HUES64 (cell line): Measurements from ENCODE around the gene KCTD7.
A peak's percentile ranks its signal among the peaks of the same experiment; 100 is the strongest.
"Not testable (repeated sequence)": the region's sequence is repeated elsewhere in the genome, so short reads cannot be mapped to it uniquely, and the experiment has no call there.

Experiments
- H3K27ac ChIP-seq: 2 replicates; pipeline ENCODE4 v1.7.0; 2013; ENCODE audit warnings: low read depth, low read length, inconsistent platforms
- H3K27me3 ChIP-seq: 2 replicates; pipeline ENCODE4 v1.6.1; 2013; ENCODE audit warnings: mild to moderate bottlenecking, low read length; ENCODE audit not compliant: insufficient read depth
- H3K36me3 ChIP-seq: 2 replicates; pipeline ENCODE4 v1.6.1; 2013; ENCODE audit warnings: mild to moderate bottlenecking, low read length; ENCODE audit not compliant: insufficient read depth
- H3K4me1 ChIP-seq: 2 replicates; pipeline ENCODE4 v1.6.1; 2013; ENCODE audit warnings: mild to moderate bottlenecking, low read length, moderate library complexity; ENCODE audit not compliant: insufficient read depth
- H3K4me3 ChIP-seq: 2 replicates; pipeline ENCODE4 v1.5.1; 2013; ENCODE audit warnings: mild to moderate bottlenecking, low read length, moderate library complexity
- H3K9ac ChIP-seq: 2 replicates; pipeline ENCODE4 v1.6.1; 2013; ENCODE audit warnings: mild to moderate bottlenecking, low read depth, low read length
- H3K9me3 ChIP-seq: 2 replicates; pipeline ENCODE4 v1.6.1; 2013; ENCODE audit warnings: low read depth, low read length; ENCODE audit not compliant: insufficient read depth
- WGBS: fragments of 150-250, 120-280 bp; methylation state at CpG from one replicate; pipeline ENCODE4 v1.1.7; 2013; ENCODE audit warnings: missing lambda C conversion rate; 5-methylcytosine and 5-hydroxymethylcytosine counted together

Gene KCTD7

DNA sequence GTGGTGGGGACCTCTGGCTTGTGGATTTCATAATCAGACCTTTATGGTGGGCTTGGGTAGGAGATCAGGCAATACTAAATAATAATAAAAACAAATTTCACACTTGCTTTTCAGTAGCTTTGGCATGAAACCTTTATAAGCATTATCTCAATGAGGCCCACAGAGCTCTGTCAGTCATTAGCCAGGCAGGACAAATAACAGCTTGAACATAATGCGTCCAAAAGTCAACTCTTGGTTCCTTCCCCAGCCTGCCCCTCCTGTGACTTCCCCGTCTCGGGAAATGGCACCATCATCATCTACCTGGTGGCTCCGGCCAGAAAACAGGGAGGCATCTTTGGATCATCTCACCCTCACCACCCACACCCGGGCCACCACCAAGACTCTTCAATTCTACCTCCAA lies 40.8 kb downstream of the KCTD7 start:
- H3K9me3 ChIP-seq: no peaks in the 10 kb centered on the region

DNA sequence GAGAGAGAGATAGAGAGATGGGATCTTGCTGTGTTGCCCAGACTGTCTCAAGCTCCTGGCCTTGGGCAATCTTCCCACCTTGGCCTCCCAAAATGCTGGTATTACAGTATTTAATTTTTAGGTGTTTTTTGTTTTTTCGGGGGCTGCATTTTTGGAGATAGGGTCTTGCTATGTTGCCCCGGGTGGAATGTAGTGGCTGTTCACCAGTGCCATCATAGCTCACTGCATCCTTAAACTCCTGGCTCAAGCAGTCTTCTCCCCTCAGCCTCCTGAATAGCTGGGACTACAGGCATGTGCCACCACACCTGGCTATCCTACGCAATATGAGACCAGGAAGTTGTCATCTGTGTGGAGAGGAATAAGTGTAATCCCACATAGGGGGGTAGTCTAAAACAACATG lies 42.4 kb downstream of the KCTD7 start:
- no peak overlapping the region for H3K4me3 ChIP-seq
- 95% methylated on average over 3 of the region's 3 CpGs for WGBS
- H3K36me3 ChIP-seq: no peaks in the 10 kb centered on the region
- no peaks in the 10 kb centered on the region for H3K4me1 ChIP-seq
- no peaks in the 10 kb centered on the region for H3K27me3 ChIP-seq
- no peaks in the 10 kb centered on the region for H3K9me3 ChIP-seq
- no peak overlapping the region for H3K9ac ChIP-seq
- H3K27ac ChIP-seq: no peak overlapping the region

More for the DNA sequence above, 40.8 kb downstream of the KCTD7 start:
- Histone ChIP-seq H3K9ac (no peak overlapping the region), H3K27ac (no peak overlapping the region), H3K4me1 (no peaks in the 10 kb centered on the region), H3K4me3 (no peak overlapping the region), H3K36me3 (no peaks in the 10 kb centered on the region), H3K27me3 (no peaks in the 10 kb centered on the region)
- 95% methylated on average over 5 of the region's 5 CpGs for WGBS

DNA sequence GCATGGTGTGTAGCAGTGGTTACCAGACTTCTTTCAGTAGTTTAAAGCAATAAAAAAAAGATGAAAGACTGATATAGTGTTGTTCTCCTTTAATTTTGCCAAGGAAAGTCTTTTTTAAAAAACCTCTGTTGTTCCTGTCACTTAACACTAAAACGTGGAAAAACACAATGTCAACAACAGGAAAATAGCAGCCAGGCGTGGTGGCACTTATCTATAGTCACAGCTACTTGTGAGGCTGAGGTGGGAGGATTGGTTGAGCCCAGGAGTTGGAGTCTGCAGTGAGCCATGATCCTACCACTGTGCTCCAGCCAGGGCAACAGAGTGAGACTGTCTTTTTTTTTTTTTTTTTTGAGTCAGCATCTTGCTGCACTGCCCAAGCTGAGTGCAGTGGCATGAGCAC lies 42.8 kb downstream of the KCTD7 start:
- not testable (repeated sequence) for H3K4me1 ChIP-seq, H3K9me3 ChIP-seq, H3K36me3 ChIP-seq, H3K4me3 ChIP-seq, H3K27ac ChIP-seq, H3K27me3 ChIP-seq, H3K9ac ChIP-seq
- 74% methylated on average over 2 of the region's 2 CpGs for WGBS

DNA sequence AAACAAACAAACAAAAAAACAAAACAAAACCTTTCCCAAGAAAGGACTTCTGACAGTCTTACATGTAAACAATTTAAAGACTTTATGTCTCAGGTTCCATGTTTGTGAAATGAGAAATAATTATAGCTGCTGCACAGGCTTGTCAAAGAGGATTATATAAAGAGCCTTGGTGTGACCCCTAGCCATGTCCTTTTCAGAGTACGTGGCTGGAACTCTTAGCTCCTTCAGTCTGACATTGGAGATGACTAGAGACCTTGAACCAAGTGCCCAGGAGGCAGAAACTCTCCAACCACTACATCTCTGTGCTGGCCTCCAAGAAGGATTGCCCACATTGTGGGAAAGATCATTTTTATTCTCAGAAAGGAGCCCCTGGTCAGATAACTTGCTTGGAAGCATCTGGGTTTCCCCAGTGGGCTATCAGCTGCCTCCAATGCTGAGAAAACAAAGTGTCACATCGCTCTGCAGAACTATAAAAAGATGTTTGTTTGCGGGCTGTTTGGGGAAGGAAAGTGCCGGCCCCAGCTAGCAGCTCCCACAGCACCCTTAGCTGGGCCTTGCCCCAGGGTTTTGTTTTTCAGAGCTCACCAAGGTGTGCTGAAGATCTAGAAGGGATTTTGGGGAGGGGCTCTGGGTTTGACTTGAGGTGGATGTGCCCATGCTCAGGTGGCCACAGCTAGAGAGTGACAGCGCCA lies 43.9 kb downstream of the KCTD7 start:
- not testable (repeated sequence) for H3K36me3 ChIP-seq, H3K27ac ChIP-seq, H3K9ac ChIP-seq, H3K9me3 ChIP-seq, H3K4me1 ChIP-seq, H3K4me3 ChIP-seq, H3K27me3 ChIP-seq
- 100% methylated on average over 1 of the region's 5 CpGs for WGBS

DNA sequence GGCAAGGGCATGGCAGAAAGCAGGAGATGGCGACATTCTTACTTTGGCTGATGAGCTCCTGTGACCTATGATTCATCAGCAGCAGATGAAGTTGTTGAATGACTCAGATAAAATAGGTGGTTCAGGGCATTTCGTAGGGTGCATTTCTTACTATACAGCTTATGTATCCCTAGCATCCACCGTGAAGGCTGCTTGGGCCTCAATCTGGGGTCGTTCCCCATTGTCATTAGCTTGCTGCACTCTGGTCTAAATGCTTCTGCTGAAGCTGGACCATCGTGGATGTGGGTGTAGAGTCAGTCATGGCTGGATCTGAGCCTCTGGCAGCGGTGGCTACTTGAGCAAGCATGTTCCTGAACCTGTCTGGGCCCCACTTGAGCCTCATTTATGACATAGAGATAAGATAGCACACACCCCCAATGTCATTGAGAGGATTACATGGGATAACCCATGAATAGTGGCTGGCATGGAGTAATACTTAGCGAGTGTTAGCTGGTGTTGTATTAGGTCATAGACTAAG lies 44.5 kb downstream of the KCTD7 start:
- not testable (repeated sequence) for H3K9ac ChIP-seq, H3K9me3 ChIP-seq, H3K4me3 ChIP-seq, H3K27ac ChIP-seq, H3K4me1 ChIP-seq, H3K36me3 ChIP-seq, H3K27me3 ChIP-seq
- WGBS: 90% methylated on average over 5 of the region's 7 CpGs

DNA sequence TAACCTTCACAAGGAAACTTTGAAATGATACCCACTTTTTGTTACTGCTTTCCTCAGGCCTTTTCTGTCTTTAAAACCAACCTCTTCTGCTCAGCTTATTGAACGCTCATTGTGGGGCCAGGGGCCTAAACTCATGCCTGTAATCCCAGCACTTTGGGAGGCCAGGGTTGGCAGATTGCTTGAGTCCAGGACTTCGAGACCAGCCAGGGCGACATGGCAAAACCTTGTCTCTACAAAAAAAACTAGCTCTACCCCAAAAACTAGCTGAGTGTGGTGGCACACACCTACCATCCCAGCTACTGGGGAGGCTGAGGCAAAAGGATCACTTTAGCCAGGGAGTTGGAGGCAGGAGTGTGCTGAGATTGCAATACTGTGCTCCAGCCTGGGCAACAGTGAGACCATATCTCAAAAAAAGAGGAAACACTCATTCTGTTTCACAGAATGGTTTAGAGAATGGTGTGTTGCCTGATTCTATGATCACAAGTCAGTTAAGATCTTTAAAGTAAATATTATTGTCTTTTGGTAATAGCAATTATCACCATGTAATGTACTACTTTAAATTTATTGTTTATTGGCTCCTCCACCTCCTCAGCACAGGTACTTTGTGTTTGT lies 51.1 kb downstream of the KCTD7 start:
- Histone ChIP-seq H3K9me3 (no peaks in the 10 kb centered on the region), H3K27me3 (no peaks in the 10 kb centered on the region), H3K4me3 (no peak overlapping the region), H3K4me1 (no peaks in the 10 kb centered on the region), H3K27ac (no peak overlapping the region), H3K36me3 (no peaks in the 10 kb centered on the region), H3K9ac (no peak overlapping the region)
- WGBS: 90% methylated on average over 3 of the region's 3 CpGs

DNA sequence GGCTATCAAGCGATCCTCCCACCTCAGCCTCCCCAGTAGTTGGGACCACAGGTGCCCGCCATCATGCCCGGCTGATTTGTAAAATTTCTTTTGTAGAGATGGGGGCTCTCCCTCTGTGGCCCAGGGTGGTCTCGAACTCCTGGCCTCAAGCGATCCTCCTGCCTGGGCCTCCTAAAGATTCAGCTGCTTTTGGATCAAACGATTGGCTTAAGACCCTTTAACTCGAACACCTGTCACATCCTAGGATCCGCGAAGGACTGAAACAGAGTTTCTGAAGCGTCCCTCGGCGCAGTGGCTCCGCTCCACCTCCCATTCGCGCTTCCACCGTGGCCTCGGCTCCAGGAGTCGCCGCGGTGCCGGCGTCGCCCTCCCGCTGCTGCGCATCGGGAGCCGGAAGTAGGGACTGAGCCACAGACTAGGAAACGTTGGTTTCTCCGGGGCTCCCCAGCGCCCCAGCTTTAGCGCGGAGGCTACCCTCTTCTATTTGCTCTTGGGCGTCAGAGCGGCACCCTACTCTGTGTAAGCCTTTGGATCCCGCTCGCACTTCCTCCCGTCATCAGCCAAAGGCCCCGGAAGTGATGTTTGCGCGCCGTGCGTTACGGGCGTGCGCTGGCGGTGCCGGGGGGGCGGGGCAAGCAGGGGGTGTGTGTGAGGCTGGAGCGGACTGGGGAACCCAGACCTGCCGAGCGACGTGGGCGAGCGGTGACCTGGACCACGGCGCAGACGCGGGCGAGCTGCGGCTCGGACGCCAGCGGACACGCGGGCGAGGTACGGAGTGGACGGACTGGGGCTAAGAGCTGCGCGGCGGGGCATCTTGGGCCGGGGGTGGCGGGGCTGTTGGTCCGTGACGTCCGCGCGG lies 53.0 kb downstream of the KCTD7 start:
- Histone ChIP-seq H3K36me3 (no peaks in the 10 kb centered on the region), H3K9me3 (no peaks in the 10 kb centered on the region), H3K27me3 (no peaks in the 10 kb centered on the region), H3K9ac (peak overlapping the region; percentile 74), H3K4me1 (no peaks in the 10 kb centered on the region), H3K27ac (peak overlapping the region; percentile 95), H3K4me3 (peak overlapping the region; percentile 77)
- 4% methylated on average over 78 of the region's 78 CpGs for WGBS

DNA sequence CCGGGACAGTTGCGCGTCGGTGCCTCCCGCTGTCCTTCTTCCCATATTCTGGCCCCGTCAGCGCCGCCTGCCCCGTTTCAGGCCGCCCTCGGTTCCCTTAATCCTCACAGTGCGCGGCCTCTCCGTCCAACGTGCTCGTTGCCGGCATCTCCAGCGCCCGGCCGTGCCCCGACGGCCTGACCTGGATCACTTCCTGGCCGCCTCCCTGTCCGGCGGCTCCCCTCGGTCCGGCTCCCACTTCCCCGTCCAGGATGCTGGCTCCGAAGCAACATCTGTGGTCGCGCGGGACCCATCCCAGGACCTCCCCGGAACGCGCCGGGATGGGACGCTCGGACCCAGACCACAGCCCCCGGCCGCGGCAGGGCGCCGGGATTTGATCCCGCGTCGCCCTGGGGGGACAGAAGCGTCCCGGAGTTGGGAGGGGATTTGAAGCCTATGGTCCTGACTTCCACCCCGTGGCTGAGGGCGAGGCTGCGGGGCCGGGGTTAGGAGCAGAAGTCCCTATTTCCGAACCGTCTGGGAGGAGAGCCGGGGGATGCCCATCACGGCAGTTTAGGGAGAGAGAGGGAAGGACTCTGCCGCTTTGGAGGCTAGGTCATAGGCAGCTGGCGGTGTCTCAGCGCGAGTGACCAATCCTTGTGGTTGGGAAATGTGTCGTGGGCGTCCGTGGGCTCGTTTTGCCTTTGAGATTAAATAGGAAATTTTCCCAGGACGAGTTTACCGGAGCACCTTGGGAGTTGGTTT lies 53.8 kb downstream of the KCTD7 start:
- H3K9ac ChIP-seq: peak overlapping the region; percentile 74
- no peaks in the 10 kb centered on the region for H3K27me3 ChIP-seq
- H3K4me1 ChIP-seq: no peaks in the 10 kb centered on the region
- H3K27ac ChIP-seq: peak overlapping the region; percentile 95
- 4% methylated on average over 66 of the region's 66 CpGs for WGBS
- no peaks in the 10 kb centered on the region for H3K36me3 ChIP-seq
- peak overlapping the region; percentile 77 for H3K4me3 ChIP-seq
- no peaks in the 10 kb centered on the region for H3K9me3 ChIP-seq

DNA sequence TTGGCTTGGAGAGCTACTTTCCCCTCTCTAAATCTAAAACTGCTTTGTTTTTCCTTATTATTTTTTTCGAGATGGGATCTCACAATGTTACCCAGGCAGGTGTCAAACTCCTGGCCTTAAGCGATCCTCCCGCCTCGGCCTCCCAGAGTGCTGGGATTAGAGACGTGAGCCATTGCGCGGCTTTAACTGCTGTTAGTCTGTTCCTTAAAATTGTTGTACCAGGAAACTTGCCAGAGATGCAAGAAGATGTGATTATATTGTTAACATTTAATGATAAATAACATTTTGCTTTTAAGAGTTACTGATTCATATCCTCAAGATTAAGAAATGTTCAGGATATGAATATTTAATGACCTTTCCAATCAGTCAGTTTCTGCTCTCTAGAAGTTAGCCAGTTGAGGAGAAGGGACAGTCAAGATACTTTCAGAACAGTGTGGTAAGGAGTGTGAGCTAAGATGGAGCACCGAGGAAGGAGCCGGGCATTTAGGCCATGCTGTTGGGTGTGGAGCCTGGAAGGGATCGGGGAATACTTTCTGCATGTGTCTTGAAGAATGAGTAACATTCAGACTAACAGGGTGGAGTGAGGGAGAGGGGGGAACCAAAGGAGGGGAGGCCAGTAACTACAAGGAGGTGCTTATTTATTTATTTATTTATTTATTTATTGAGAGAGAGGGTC lies 54.6 kb downstream of the KCTD7 start:
- 83% methylated on average over 10 of the region's 10 CpGs for WGBS
- not testable (repeated sequence) for H3K27me3 ChIP-seq, H3K27ac ChIP-seq, H3K4me1 ChIP-seq, H3K36me3 ChIP-seq, H3K9me3 ChIP-seq
- Histone ChIP-seq H3K9ac (peak overlapping the region; percentile 74), H3K4me3 (peak overlapping the region; percentile 77)

DNA sequence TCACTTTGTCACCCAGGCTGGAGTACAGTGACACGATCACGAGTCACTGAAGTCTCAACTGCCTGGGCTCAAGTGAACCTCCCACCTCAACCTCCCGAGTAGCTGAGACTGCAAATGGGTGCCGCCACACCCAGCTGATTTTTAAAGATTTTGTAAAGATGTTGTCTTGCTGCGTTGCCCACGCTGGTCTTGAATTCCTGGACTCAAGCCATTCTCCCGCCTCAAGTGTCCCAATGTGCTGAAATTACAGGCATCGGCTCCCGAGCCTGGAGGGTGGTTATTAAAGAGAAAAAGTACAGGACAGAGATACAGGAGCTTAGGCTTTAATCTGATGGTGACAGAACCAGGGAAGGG lies 55.1 kb downstream of the KCTD7 start:
- no peak overlapping the region for H3K4me3 ChIP-seq
- 93% methylated on average over 9 of the region's 9 CpGs for WGBS
- no peaks in the 10 kb centered on the region for H3K4me1 ChIP-seq
- no peaks in the 10 kb centered on the region for H3K27me3 ChIP-seq
- no peak overlapping the region for H3K9ac ChIP-seq
- H3K9me3 ChIP-seq: 0 out of 2 replicates have a peak, but pooled peaks cover 4% of the 10 kb centered on the region
- no peaks in the 10 kb centered on the region for H3K36me3 ChIP-seq
- H3K27ac ChIP-seq: no peak overlapping the region
